Stimulated activated naive CD4-positive, alpha-beta T cell (primary cell): ENCODE results near the gene TSSK3.

Source experiments
- DNase-seq, 6 experiments: peaks; one replicate each; lab custom pipeline; 2025; lab: John Stamatoyannopoulos, UW

Gene TSSK3

GRCh38 chr1:32400876-32401631 lies 38.7 kb downstream of the TSSK3 start:
- peak; percentile 3 to 44 (median 26) for DNase-seq

DNA sequence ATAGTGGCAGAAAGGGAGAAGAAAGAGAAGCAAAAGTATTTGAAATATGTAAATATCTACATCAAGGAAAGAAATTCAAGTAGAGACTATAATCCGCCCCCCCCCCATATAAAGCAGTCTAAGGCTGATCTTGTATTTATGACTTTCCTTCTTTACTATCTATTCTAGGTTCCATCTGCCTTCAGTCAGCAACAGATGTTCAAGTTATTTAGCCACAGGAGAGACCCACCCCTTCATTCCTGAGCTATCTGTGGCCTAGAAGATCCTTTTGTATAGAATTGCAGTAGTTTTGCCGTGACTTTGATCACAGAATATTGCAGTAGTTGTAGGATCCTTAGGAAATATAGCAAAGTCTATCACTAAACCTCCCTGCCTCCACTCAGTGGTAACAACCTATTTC lies 42.6 kb downstream of the TSSK3 start:
- no peak for DNase-seq

DNA sequence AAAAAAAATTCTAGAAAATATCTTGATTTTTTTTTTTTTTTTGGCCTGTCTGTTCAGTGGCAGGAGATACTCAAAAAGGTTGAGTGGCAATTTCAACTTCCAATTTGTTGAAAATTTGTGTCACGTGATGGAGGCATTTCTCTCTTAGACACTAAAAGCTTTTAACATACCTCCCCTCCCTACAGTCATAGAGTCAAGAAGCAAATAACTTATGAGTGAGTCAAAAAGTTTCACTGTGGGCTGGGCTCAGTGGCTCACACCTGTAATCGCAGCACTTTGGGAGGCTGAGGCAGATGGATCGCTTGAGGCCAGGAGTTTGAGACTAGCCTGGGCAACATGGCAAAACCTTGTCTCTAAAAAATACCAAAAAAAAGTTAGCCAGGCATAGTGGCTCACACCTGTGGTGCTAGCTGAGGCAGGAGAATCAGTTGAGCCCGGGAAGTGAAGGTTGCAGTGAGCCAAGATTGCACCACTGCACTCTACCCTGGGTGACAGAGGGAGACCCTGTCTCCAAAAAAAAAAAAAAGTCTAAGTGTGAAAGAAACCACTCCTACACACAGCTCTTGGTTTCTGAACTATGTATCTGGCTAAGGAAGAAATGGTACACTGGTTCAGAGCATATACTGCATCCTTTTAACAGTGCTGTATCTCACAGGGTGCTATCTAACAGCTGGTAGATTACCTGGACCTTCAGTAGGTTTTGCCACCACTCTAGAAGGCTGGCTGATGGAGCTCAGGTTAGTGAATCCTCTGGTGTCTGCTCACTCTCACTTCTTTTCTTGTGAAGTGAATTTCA lies 43.5 kb downstream of the TSSK3 start:
- no peak for DNase-seq

DNA sequence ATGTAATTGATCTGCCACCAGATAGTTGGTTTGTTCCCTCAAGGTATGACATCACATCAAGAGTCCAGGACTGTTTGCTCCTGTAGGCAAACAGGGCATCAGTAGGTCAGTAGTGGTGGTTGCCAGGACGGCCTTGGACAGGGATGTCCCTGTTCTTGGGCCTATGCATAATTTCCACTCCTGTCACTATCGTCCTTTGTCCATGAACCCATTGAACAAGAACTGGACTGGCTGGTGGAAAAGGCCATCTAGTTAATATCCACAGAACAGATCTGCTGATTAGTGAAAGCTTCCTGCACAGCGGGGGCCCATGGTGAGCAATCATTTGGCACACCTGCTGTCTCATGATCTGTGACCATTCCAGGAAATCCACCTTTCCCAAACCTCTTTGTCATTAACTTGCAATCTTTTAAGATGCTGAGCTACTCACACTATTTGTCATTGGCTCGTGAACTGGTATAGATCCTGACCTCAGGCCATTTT lies 44.3 kb downstream of the TSSK3 start:
- DNase-seq, result no peak

DNA sequence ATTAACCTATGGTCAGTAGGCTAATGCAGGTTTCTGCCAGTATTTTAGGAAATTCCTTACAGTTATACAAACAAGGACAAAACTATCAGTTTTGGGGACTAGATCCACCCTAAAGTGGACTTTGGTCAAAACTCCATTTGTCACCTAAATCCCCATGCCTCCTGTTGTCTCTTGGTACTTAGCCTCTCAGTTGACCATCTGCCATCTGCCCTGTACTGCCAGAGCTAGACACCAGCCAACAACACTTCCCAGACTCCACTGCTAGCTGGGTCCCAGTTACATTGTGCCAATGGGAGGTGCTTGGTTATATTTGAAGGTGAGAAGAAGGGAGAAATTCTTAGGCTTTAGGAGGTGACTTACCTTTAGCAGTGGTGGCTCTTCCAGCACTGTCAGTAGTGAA lies 48.9 kb downstream of the TSSK3 start:
- no peak for DNase-seq

DNA sequence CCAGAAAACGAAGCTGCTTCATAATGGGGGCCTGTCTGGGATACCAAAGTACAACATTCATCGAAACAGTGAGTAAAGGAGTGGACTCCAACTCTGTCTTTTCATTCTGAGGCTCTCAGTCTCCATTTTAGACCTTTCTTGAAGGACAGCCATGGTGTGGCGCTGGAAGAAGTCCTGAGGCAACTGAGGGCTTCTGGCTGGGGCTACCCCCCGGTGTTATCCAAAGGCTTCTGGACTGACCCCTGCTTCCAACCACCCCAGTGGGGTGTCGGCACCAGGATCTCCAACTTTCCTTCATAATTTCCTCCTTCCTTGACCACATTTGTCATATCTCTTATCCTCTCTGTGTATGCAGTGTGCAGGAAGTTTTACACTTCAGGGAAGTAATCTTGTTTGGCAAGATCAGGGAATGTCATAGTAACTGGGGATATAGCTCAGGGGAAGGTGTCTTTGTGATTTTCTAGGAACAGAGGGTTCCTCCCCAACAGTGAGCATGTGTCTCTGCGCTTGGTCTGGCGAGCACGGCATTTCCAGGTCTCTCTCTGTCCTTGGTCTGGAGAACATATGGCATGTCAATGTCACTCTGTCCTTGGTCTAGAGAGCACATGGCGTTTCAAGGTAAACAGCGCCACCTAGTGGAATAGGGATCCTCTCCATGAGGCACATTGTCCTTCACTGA lies 51.3 kb downstream of the TSSK3 start:
- peak; percentile 34 to 82 (median 60) for DNase-seq
